Measurements from ENCODE around the gene NUP50. TPM values are rescaled to one million over a fixed set of nuclear protein-coding genes. Genes with fewer than 3 reads are reported as not detected.
A peak's percentile ranks its signal among the peaks of the same experiment; 100 is the strongest.

Gene NUP50
- total RNA-seq, 1 donor from 2014 or later, result 103 TPM

GRCh38 chr22:45226503-45227186 lies 62.9 kb downstream of the NUP50 start:
- Mint-ChIP-seq H3K27me3 (ENCODE audit: unreplicated experiment) (peaks cover 14% of the 10 kb centered on the region), H3K27ac (ENCODE audit: unreplicated experiment) (no peak overlapping the region), H3K9me3 (ENCODE audit: unreplicated experiment) (no peaks in the 10 kb centered on the region), H3K4me1 (ENCODE audit: unreplicated experiment) (peaks cover 23% of the 10 kb centered on the region), H3K4me3 (ENCODE audit: unreplicated experiment) (peak overlapping the region; percentile 38), H3K36me3 (ENCODE audit: low read depth, unreplicated experiment) (no peaks in the 10 kb centered on the region)
- TF ChIP-seq CTCF (IDR thresholded peaks at IDR 0.05; ENCODE audit: unreplicated experiment), result no peak
- DNase-seq (ENCODE audit: low spot score), result no peak

- Mint-ChIP-seq H3K4me1 (ENCODE audit: unreplicated experiment) (peaks cover 19% of the 10 kb centered on the region), H3K4me3 (ENCODE audit: unreplicated experiment) (peak overlapping the region; percentile 68), H3K27ac (ENCODE audit: unreplicated experiment) (no peak overlapping the region), H3K9me3 (ENCODE audit: unreplicated experiment) (no peaks in the 10 kb centered on the region), H3K36me3 (ENCODE audit: low read depth, unreplicated experiment) (no peaks in the 10 kb centered on the region), H3K27me3 (ENCODE audit: unreplicated experiment) (peaks cover 14% of the 10 kb centered on the region)
- no peak for TF ChIP-seq CTCF (IDR thresholded peaks at IDR 0.05; ENCODE audit: unreplicated experiment)
- DNase-seq (ENCODE audit: low spot score), result no peak
Measured at GRCh38 chr22:45227645-45228400, 64.1 kb downstream of the NUP50 start.

GRCh38 chr22:45228401-45228754 lies 64.7 kb downstream of the NUP50 start:
- Mint-ChIP-seq H3K27ac (ENCODE audit: unreplicated experiment) (no peak overlapping the region), H3K4me3 (ENCODE audit: unreplicated experiment) (no peak overlapping the region), H3K4me1 (ENCODE audit: unreplicated experiment) (peaks cover 15% of the 10 kb centered on the region), H3K36me3 (ENCODE audit: low read depth, unreplicated experiment) (no peaks in the 10 kb centered on the region), H3K9me3 (ENCODE audit: unreplicated experiment) (no peaks in the 10 kb centered on the region), H3K27me3 (ENCODE audit: unreplicated experiment) (peaks cover 14% of the 10 kb centered on the region)
- no peak for DNase-seq (ENCODE audit: low spot score)
- TF ChIP-seq CTCF (IDR thresholded peaks at IDR 0.05; ENCODE audit: unreplicated experiment), result no peak

- Mint-ChIP-seq H3K27ac (ENCODE audit: unreplicated experiment) (no peak overlapping the region), H3K4me3 (ENCODE audit: unreplicated experiment) (no peak overlapping the region), H3K4me1 (ENCODE audit: unreplicated experiment) (peaks cover 7% of the 10 kb centered on the region)
Measured at GRCh38 chr22:45229181-45229580, 65.5 kb downstream of the NUP50 start.

More at GRCh38 chr22:45229181-45229580, 65.5 kb downstream of the NUP50 start:
- Mint-ChIP-seq H3K36me3 (ENCODE audit: low read depth, unreplicated experiment) (no peaks in the 10 kb centered on the region), H3K9me3 (ENCODE audit: unreplicated experiment) (no peaks in the 10 kb centered on the region), H3K27me3 (ENCODE audit: unreplicated experiment) (peaks cover 12% of the 10 kb centered on the region)
- no peak for TF ChIP-seq CTCF (IDR thresholded peaks at IDR 0.05; ENCODE audit: unreplicated experiment)
- DNase-seq (ENCODE audit: low spot score), result no peak

Data from endothelial cell (in vitro differentiated cells).